GM12801 (cell line): ENCODE measurements around the gene SPATA12.

ENCODE experiments used
- CTCF ChIP-seq: IDR thresholded peaks from one replicate; pipeline ENCODE4 v1.5.1; 2011; ENCODE audit warnings: control low read depth; ENCODE audit not compliant: insufficient read length; ENCODE audit errors: extremely low read depth

Gene SPATA12

GRCh38 chr3:57093971-57094535 is 33.6 kb downstream of the SPATA12 start:
- TF ChIP-seq CTCF: no peak

- TF ChIP-seq CTCF: no peak
These were observed 34.1 kb downstream of the SPATA12 start for GRCh38 chr3:57094575-57094974.

- no peak for TF ChIP-seq CTCF
These were observed 34.9 kb downstream of the SPATA12 start for GRCh38 chr3:57095363-57095762.

- TF ChIP-seq CTCF: no peak
These were observed 37.1 kb downstream of the SPATA12 start for GRCh38 chr3:57097536-57097935.

GRCh38 chr3:57098418-57099310 is 38.2 kb downstream of the SPATA12 start:
- TF ChIP-seq CTCF: no peak

- TF ChIP-seq CTCF: no peak
These were observed 39.7 kb downstream of the SPATA12 start for GRCh38 chr3:57100046-57100695.

- TF ChIP-seq CTCF: no peak
These were observed 45.1 kb downstream of the SPATA12 start for GRCh38 chr3:57105585-57105984.
